NCI-H2171 (cell line): ENCODE results near the gene EPN2.

ENCODE experiments used
- DNase-seq: peaks from one replicate; lab custom pipeline; 2025; lab: John Stamatoyannopoulos, UW

Gene EPN2

GRCh38 chr17:19365833-19366636 lies 128.9 kb downstream of the EPN2 start:
- no peak for DNase-seq

- DNase-seq: no peak
These were observed 129.4 kb downstream of the EPN2 start for GRCh38 chr17:19366637-19366972.

- DNase-seq: no peak
These were observed 131.1 kb downstream of the EPN2 start for GRCh38 chr17:19368229-19368628.

- DNase-seq: no peak
These were observed 132.1 kb downstream of the EPN2 start for GRCh38 chr17:19369107-19369778.

GRCh38 chr17:19369846-19370492 lies 132.8 kb downstream of the EPN2 start:
- no peak for DNase-seq

GRCh38 chr17:19370493-19370960 lies 133.4 kb downstream of the EPN2 start:
- no peak for DNase-seq

- DNase-seq: no peak
These were observed 134.3 kb downstream of the EPN2 start for GRCh38 chr17:19371259-19372010.

GRCh38 chr17:19372011-19372370 lies 134.8 kb downstream of the EPN2 start:
- DNase-seq: no peak

- DNase-seq: no peak
These were observed 135.3 kb downstream of the EPN2 start for GRCh38 chr17:19372439-19372838.

- DNase-seq: no peak
These were observed 135.8 kb downstream of the EPN2 start for GRCh38 chr17:19372866-19373504.

- DNase-seq: no peak
These were observed 137.0 kb downstream of the EPN2 start for GRCh38 chr17:19374136-19374535.

GRCh38 chr17:19375732-19376131 lies 138.6 kb downstream of the EPN2 start:
- no peak for DNase-seq

GRCh38 chr17:19376811-19377210 lies 139.6 kb downstream of the EPN2 start:
- no peak for DNase-seq

- DNase-seq: peak; percentile 97
These were observed 140.6 kb downstream of the EPN2 start for GRCh38 chr17:19377602-19378415.

GRCh38 chr17:19378416-19379360 lies 141.5 kb downstream of the EPN2 start, which contains the start of gene MAPK7:
TSS of gene MAPK7 (plus strand) at chr17:19378498. CDS start at chr17:19378901, 403 bp downstream.
- no peak for DNase-seq

- DNase-seq: no peak
These were observed 142.3 kb downstream of the EPN2 start for GRCh38 chr17:19379361-19380065.

- DNase-seq: no peak
These were observed 143.5 kb downstream of the EPN2 start for GRCh38 chr17:19380481-19381301.

GRCh38 chr17:19381361-19381740 lies 144.2 kb downstream of the EPN2 start:
- no peak for DNase-seq
